Pancreas (tissue), 10 donors: ENCODE results near the gene PPIF. TPM values are rescaled to one million over a fixed set of nuclear protein-coding genes. Genes with fewer than 3 reads are reported as not detected.
A peak's percentile ranks its signal among the peaks of the same experiment; 100 is the strongest.

ENCODE experiments used
- ATAC-seq, 4 donors: fragments of 200-7000 bp; cut with Tn5 transposase; one replicate each; pipeline versions ENCODE4 v1.8.0 to v1.9.1; 2020; ENCODE audit warnings: mild to moderate bottlenecking in 4 of 4, moderate library complexity in 4 of 4
- DNase-seq, 6 donors: peaks; one replicate each; pipeline ENCODE4 v3.0.0-alpha.2; 2020
- FAIRE-seq: peaks from 2 replicates; lab custom pipeline; 2012; peaks lifted over from hg19 to GRCh38; lab: Jason Lieb, UNC
- H3K27ac ChIP-seq, 4 donors: fragments of 200-600 bp; sonication (generic); 1 replicate in 3 of 4; 2 replicates in 1 of 4; pipeline versions ENCODE4 v1.5.0 to v1.8.0; 2020
- H3K27me3 ChIP-seq, 4 donors: fragments of 200-600 bp; one replicate each; pipeline ENCODE4 v1.8.0; 2021
- H3K36me3 ChIP-seq, 3 donors: fragments of 200-600 bp; sonication (generic) in 1 of 3; one replicate each; pipeline versions ENCODE4 v1.5.0 to v1.8.0; 2020 to 2021
- H3K4me1 ChIP-seq, 3 donors: fragments of 200-600 bp; one replicate each; pipeline ENCODE4 v1.8.0; 2021
- H3K4me3 ChIP-seq, 4 donors: fragments of 200-600 bp; sonication (generic) in 2 of 4; one replicate each; pipeline versions ENCODE4 v1.5.0 to v1.8.0; 2020 to 2021
- H3K9me3 ChIP-seq, 4 donors: fragments of 200-600 bp; one replicate each; pipeline ENCODE4 v1.8.0; 2021
- WGBS, 2 donors: extraction: QIAGEN DNeasy Blood & Tissue Kit; methylation state at CpG; one replicate each; pipeline ENCODE4 v1.1.7; 2013; 5-methylcytosine and 5-hydroxymethylcytosine counted together
- intact Hi-C, 3 donors: fragments of 100-400 bp; cut with DNase I; formaldehyde crosslinking; loops; one replicate each; pipeline versions ENCODE4 v1.11.1 to v1.14.2; 2022
- polyA plus RNA-seq, 2 donors: library from polyadenylated mRNA; stranded (reverse); fragments of 200-250 nt; gene quantifications; one replicate each; pipeline ENCODE4 v1.2.3, GENCODE V29; 2013
- total RNA-seq, 6 donors: library from RNA; stranded (reverse); fragmentation: NEBNext Ultra II Directional in 4 of 6; extraction: Animal tissue kit (Norgen Biotek cat#: 25700) in 4 of 6; gene quantifications; one replicate each; pipeline versions ENCODE4 v1.2.1 to v1.2.4, GENCODE V29; 2021 to 2023
- TF ChIP-seq, protein P1 (sequence below), 4 donors: fragments of 200-600 bp; sonication (generic) in 3 of 4; IDR thresholded peaks; one replicate each; pipeline versions ENCODE4 v1.5.0 to v1.8.0; 2021; ENCODE audit warnings: antibody characterized with exemption in 4 of 4
- donor health status: healthy with polysubstance abuse.
- donor health status: DM: no; HTN: no; CAD: no; lungs with moderate emphysema.
- donor health status: DM: no; HTN: no; CAD: no.
- donor health status: control.
- donor health status: control.
- donor health status: Bipolar disorder and iron deficiency.
- donor health status: DM: yes; HTN: yes; CAD: no.
- donor health status: DM: no; HTN: no; CAD: no.
- donor health status: DM: no; HTN: no; CAD: no.
- donor health status: DM: yes; HTN: yes; CAD: no.

The PPIF gene
- total and polyA plus RNA-seq, 8 donors: 21.2 to 61.8 (median 42.0) TPM

DNA sequence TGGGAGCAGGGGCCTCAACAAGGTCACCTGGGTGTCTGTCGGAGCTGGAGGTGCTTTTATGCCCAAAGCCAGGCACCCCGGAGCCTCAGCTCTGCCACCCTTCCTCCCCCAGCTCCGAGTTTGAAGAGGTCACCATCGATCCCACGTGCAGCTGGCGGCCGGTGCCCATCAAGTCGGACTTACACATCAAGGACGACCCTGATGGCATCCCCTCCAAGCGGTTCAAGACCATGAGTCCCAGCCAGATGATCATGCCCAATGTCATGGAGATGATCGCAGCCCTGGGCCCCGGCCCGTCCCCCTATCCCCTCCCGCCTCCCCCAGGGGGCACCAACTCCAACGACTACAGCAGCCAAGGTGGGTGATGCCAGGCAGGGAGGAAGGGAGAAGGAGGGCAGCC is 41.3 kb upstream of the PPIF start:
- Histone ChIP-seq H3K9me3 (no peaks in the 10 kb centered on the region), H3K27me3 (no peaks in the 10 kb centered on the region), H3K4me1 (no peaks in the 10 kb centered on the region), H3K4me3 (no peak overlapping the region), H3K36me3 (peaks cover 14 to 84% (median 47%) of the 10 kb centered on the region in 3 donors), H3K27ac (no peak overlapping the region)
- intact Hi-C loops: no loop called here
- no peak for FAIRE-seq
- TF ChIP-seq, protein P1, sequence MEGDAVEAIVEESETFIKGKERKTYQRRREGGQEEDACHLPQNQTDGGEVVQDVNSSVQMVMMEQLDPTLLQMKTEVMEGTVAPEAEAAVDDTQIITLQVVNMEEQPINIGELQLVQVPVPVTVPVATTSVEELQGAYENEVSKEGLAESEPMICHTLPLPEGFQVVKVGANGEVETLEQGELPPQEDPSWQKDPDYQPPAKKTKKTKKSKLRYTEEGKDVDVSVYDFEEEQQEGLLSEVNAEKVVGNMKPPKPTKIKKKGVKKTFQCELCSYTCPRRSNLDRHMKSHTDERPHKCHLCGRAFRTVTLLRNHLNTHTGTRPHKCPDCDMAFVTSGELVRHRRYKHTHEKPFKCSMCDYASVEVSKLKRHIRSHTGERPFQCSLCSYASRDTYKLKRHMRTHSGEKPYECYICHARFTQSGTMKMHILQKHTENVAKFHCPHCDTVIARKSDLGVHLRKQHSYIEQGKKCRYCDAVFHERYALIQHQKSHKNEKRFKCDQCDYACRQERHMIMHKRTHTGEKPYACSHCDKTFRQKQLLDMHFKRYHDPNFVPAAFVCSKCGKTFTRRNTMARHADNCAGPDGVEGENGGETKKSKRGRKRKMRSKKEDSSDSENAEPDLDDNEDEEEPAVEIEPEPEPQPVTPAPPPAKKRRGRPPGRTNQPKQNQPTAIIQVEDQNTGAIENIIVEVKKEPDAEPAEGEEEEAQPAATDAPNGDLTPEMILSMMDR (IDR thresholded peaks at IDR 0.05): no peak
- WGBS, 2 donors: 90 to 93% methylated on average over 15 of the region's 15 CpGs
- no peak for ATAC-seq
- DNase-seq: peak in 2 of 6 donors; percentile 24 to 62

DNA sequence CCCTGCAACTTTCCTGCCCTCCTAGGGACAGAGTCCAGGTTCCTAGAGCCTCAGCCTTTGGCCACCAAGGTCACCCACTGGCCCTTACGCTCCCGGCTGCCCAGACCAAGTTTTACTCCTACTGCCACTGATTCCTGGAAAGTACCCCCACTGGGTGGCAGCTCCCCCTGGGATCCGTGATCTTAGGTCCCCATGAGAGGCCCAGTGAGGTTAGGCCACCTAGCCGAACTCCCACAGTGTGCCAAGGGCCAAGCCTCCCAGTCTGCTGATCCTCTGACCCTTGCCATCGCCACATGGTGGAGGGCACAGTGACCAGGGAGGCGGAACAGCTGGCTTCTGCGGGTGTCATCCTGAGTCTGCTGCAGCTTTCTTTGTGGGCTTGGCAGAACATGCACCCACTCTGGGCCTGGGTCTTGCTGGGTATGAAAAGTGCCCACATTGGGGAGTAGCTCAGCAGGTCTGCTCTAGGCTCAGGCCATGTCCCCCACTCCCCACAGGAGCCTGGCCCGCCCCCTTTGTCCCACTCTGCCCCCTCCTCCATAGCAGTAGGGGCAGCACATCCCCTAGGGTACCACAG is 40.5 kb upstream of the PPIF start:
- no peak for FAIRE-seq
- intact Hi-C loops: no loop called here
- no peaks in the 10 kb centered on the region for H3K4me1 ChIP-seq
- H3K27me3 ChIP-seq: no peaks in the 10 kb centered on the region
- 94% methylated on average over 8 of the region's 8 CpGs for WGBS, 2 donors
- peaks cover 11 to 76% (median 44%) of the 10 kb centered on the region in 3 donors for H3K36me3 ChIP-seq
- TF ChIP-seq, protein P1 (IDR thresholded peaks at IDR 0.05): no peak
- H3K27ac ChIP-seq: no peak overlapping the region
- no peak overlapping the region for H3K4me3 ChIP-seq
- H3K9me3 ChIP-seq: no peaks in the 10 kb centered on the region
- ATAC-seq: no peak
- DNase-seq: peak in 2 of 6 donors; percentile 17 to 55

GRCh38 chr10:79308016-79308415 is 39.3 kb upstream of the PPIF start:
- WGBS, 2 donors: 78 to 85% methylated on average over 7 of the region's 7 CpGs
- Histone ChIP-seq H3K9me3 (no peaks in the 10 kb centered on the region), H3K4me3 (no peak overlapping the region), H3K36me3 (peaks cover 11 to 79% (median 38%) of the 10 kb centered on the region in 3 donors), H3K27ac (no peak overlapping the region), H3K27me3 (no peaks in the 10 kb centered on the region), H3K4me1 (no peaks in the 10 kb centered on the region)
- DNase-seq (peak in 2 of 6 donors; percentile 2 to 16), ATAC-seq (no peak), FAIRE-seq (no peak)
- intact Hi-C loops: no loop called here
- TF ChIP-seq, protein P1 (IDR thresholded peaks at IDR 0.05): no peak

GRCh38 chr10:79308969-79309665 is 38.2 kb upstream of the PPIF start:
- ATAC-seq: no peak
- DNase-seq: peak in 2 of 6 donors; percentile 15 to 58
- no peaks in the 10 kb centered on the region for H3K27me3 ChIP-seq
- H3K9me3 ChIP-seq: no peaks in the 10 kb centered on the region
- no peaks in the 10 kb centered on the region for H3K4me1 ChIP-seq
- FAIRE-seq: no peak
- WGBS, 2 donors: 83 to 84% methylated on average over 14 of the region's 14 CpGs
- H3K27ac ChIP-seq: no peak overlapping the region
- TF ChIP-seq, protein P1 (IDR thresholded peaks at IDR 0.05): no peak
- no peak overlapping the region for H3K4me3 ChIP-seq
- peaks cover 7 to 80% (median 32%) of the 10 kb centered on the region in 3 donors for H3K36me3 ChIP-seq
- intact Hi-C loops: no loop called here
